GM18867 (cell line): ENCODE results near the gene CIAO3.

Experiments used
- ATAC-seq: cut with Tn5 transposase; IDR thresholded peaks from one replicate; pipeline ENCODE4 v1.9.1; 2021; ENCODE audit warnings: mild to moderate bottlenecking, moderate library complexity; ENCODE audit not compliant: unreplicated experiment

CIAO3 gene

DNA sequence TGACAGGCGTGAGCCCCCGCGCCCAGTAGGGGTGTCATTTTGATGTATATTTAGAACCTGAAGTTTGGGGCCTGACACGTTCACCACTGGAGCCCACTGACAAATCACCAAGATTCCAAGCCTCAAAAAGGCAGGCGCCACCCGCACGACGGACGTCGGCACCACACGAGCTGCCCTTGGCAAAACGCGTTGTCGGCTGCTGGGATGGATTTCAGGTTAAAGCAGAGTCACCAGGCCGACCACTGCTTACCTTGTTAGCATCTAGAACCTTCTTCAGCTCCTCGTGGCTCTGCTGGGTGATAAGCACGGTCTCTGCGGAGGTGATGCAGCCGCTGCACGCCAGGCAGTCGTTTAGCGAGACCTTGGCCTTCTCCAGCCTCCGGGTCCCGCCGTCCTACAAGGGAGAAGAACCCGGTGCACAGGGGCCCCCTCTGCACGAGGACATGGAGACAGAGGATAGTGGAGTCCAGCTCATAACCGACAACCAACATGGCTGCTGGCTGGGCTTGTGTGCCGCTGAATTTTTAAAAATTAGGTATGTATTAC lies 3.8 kb downstream of the CIAO3 start:
- no peak for ATAC-seq

DNA sequence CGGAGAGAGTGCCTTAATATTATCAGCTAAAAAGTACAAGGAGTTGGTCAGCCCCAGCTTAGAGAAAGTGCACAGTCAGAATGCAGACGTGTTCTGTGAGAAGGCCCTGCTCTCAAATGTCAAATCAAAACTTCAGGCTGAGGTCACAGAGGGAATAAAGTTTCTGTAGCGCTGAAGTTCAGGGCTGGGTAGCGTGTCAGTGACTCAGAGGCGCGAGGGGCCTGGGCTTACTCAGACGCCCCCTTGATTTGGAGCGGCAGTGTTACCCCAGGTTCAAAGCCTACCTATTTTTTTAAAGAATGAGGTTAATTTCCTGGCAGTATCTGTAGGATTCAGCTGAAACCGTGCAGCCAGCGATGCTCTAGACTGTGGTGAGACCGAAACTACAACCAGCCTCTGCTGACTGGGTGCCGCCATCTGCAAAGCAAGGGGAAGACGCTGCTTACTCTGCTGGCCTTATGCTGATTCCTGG lies 4.8 kb downstream of the CIAO3 start:
- ATAC-seq, result peak; percentile 30

GRCh38 chr16:734981-735881 lies 5.6 kb downstream of the CIAO3 start:
- no peak for ATAC-seq

- no peak for ATAC-seq
Observed at GRCh38 chr16:734208-734980, 6.4 kb downstream of the CIAO3 start.

DNA sequence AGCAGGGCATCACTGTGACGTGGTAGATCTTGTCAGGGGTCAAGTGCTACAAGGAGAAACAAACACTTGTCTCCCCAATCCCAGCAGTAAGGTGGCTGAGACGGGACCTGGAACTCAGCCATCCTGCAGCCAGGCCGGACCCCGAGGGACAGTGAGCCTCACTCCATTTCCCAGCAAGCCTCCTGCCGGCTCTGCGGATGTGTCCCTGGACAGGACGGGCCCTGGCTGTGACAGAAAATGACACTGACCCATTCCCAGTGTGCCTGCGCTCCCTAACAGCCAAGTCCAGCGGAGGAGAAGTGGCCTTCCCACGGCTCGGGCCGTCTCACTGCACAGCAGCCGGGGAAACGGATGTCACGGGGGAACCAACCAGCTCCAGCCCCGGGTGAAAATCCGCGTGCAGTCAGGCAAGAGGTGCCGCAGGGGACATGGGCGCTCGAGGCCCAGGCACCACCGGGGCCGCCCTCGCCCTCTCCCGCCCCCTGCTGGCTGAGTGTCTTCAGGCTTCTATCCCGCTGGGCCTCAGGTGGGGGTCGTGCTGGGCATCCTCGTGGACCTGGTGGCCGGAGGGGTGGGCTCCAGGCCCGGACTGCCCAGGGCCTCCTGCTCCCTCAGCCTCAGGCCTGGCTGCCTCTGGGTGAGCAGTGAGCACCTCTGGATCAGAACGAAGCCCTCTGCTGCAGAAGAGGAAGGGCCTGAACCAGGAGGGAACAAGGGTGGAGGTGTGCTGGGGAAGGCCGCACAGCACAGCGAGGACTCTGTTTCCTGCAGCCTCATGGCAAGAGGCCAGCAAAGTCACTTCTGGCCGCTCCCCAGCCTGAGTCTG lies 7.2 kb downstream of the CIAO3 start:
- ATAC-seq, result no peak

GRCh38 chr16:732936-733335 lies 7.9 kb downstream of the CIAO3 start:
- no peak for ATAC-seq

- no peak for ATAC-seq
Observed at GRCh38 chr16:732332-732731, 8.5 kb downstream of the CIAO3 start.

GRCh38 chr16:730666-731509 lies 9.9 kb downstream of the CIAO3 start:
- no peak for ATAC-seq

GRCh38 chr16:729768-730665 lies 10.8 kb downstream of the CIAO3 start:
- ATAC-seq, result no peak

DNA sequence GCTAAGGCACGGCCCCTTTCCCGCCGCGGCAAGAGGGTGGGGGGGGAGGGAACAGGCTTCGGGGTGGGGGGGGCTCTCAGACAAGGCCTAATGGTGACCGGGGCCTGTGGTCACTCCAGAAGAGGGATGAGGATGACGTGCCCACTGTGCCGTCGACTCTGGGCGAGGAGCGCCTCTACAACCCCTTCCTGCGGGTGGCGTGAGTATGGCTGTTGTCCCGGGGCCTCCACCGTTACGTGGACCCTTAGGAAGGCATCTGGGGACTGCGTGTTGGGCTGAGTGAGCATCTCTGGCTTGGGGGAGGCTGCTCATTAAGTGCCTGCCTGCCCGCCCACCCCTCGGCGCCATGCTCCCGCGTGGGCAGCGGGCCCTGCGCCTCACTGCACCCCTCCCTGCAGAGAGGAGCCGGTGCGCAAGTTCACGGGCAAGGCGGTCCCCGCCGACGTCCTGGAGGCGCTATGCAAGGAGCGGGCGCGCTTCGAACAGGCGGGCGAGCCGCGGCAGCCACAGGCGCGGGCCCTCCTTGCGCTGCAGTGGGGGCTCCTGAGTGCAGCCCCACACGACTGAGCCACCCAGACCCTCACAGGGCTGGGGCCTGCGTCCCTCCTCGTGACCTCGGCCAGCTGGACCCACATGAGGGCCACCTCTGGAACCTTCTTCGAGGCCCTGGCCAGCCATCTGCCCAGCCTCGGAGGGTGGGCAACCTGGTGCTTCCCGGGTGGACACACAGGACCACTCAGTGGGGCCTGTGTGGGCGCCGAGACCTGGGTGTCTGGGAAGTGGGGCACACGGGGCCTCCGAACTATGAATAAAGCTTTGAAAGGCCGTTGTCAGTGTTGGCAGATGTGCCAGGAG lies 11.7 kb downstream of the CIAO3 start:
- no peak for ATAC-seq

DNA sequence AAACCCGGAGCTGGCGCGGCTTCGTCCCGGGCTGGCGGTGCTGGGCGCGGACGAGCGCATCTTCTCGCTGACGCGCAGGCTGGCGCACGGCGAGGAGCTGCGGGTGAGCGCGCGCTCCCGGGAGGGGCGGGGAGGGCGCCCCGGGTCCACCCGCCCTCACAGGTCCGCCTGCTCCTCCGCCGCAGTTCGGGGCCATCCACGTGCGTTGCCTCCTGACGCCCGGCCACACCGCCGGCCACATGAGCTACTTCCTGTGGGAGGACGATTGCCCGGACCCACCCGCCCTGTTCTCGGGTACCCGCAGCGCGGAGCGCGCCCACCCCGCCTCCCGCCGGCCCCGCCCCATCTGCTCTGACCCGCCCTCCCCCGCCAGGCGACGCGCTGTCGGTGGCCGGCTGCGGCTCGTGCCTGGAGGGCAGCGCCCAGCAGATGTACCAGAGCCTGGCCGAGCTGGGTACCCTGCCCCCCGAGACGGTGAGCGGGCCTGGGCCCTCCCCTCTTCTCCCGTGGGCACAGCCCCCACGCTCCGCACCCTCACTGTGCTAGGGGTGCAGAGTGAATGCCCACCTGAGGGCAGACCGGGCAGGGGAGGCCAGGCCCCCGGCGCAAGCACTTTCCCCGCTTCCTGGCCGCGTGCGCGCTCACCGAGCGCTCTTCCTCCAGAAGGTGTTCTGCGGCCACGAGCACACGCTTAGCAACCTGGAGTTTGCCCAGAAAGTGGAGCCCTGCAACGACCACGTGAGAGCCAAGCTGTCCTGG lies 12.5 kb downstream of the CIAO3 start:
- ATAC-seq, result peak; percentile 35

GRCh38 chr16:727291-727977 lies 13.4 kb downstream of the CIAO3 start:
- ATAC-seq, result peak; percentile 10

- peak; percentile 40 for ATAC-seq
Observed at GRCh38 chr16:726438-727290, 14.1 kb downstream of the CIAO3 start, which contains the start of the genes CCDC78 and HAGHL. Gene CCDC78 (minus strand): TSS chr16:726443. CDS start chr16:726367, 76 bp downstream. Gene HAGHL (plus strand): TSS chr16:727106. CDS start chr16:727510, 404 bp downstream.

- ATAC-seq, result no peak
Observed at GRCh38 chr16:726188-726437, 14.7 kb downstream of the CIAO3 start.

DNA sequence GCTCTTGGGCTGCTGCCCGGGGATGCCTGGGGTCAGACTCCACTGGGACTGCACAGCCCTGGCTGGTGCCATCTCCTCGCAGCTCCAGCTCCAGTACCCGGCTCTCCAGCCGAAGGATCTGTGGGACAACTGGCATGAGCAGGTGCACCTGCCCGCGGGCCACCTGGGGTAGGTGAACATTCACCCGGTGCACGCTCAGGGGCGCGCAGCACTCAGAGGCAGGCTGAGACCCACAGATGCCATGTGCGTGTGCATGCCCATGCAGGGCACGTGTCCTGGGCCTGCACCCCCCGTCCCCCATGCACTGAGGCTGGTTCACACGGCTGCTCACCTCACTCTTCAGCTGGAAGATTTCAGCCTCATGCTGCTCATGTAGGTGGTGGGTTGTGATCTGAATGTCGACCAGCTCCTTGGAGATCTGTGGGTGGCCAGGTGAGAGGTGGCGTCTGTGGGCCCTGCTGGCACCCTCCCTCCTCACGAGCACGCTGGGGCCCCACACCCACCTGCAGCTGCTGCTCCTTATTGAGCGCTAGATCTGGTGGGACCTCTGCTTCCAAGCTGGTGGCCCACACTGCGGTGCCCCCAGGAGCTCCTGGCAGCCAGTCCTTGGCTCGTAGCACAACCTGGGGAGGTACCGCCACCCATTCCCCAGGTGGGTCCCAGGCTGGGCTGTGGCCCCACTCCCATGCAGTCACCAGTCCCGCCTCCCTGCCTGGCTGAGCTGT lies 15.2 kb downstream of the CIAO3 start:
- ATAC-seq, result no peak
